AML-193 (cell line): Measurements from ENCODE around the gene ASCC3.
A peak's percentile ranks its signal among the peaks of the same experiment; 100 is the strongest.

Experiments used
- DNase-seq, 2 experiments: peaks; one replicate each; lab custom pipeline; 2025; lab: John Stamatoyannopoulos, UW

The ASCC3 gene

DNA sequence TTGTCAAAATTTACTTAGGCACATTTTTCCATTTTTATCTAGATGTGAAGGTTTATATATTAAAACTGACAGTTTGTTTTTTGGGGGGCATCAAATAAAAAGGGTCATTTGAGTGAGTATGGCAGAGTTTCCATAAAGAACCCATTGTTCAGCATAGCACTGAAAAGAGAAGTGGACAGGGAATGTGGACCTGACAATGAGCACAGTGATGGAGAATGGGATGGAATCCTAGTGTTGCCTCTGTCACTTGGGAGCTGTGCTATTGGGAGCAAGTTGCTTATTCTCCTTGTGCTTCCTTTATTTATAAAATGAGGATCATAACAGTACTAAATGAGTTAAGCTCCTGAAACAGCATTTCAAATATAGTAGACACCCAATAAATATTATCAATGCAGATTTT lies 285.7 kb downstream of the ASCC3 start:
- no peak for DNase-seq

GRCh38 chr6:100593522-100593921 lies 287.6 kb downstream of the ASCC3 start:
- DNase-seq = no peak

DNA sequence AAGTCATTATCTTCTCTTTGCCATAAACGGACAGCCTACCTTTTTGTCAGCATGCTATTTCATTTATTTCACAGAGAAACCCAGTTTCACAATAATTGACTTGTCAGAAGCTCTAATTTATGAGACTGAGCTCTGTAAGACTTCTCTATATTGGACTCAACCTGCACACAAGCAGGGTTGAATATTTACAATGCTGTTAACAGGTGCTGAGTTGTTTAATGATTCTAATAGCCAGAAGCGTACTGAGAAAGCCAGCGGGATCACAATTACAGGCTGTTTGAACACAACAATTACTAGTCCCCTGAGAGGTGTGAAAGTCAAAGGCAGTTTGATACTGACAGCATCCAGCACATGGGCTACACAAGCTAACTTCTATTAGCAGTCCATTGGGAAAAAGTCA lies 288.2 kb downstream of the ASCC3 start:
- no peak for DNase-seq

- no peak for DNase-seq
These were observed 303.7 kb downstream of the ASCC3 start for GRCh38 chr6:100577425-100577824.

DNA sequence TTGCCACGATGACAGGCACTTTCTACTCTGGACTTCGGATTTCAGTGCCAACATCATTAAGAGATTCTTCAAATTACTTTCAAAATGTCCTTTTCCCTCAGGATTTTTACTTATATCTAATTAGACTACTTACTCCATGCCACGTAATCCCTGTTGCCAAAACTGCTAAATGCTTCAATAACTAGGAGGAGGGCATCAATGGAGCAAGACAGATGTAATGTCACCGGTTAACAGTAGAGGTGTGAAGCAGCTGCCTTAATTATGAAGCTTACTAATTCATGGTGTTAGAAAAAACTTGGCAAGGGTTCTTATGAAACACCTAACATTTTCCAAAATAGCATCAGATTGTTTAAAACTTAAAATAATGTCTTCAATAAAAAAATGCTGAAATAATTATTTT lies 305.2 kb downstream of the ASCC3 start:
- DNase-seq = no peak

GRCh38 chr6:100574836-100575235 lies 306.3 kb downstream of the ASCC3 start:
- no peak for DNase-seq

DNA sequence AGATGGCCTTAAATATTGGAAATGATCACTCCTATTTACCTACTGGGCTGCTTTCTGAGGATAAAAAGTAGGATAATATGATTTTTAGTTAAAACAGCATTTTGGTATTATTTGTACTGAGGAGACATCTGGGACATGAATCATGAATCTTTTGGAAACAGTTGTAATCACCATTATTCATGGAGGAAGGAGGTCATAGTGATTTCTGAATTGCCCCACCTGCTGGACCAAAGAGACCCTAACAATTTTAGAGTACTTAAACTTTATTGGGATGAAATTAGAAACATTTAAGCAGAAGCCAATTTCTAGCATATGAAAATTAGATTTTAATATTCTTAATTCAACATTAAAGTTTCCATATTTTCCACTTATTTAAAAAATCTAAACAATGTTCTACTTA lies 308.0 kb downstream of the ASCC3 start:
- DNase-seq = peak; percentile 24 to 38

DNA sequence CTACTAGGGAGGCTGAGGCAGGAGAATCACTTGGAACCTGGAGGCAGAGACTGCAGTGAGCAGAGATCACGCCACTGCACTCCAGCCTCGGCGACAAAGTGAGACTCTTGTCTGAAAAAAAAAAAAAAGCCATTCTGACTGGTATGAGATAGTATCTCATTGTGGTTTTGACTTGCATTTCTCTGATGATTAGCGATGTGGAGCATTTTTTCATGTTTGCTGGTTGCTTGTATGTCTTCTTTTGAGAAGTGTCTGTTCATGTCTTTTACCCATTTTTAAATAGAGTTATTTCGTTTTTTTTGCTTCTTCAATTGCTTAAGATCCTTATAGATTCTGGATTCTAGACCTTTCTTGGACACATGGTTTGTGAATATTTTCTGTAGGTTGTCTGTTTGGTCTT lies 312.9 kb downstream of the ASCC3 start:
- DNase-seq = no peak

GRCh38 chr6:100566563-100566962 lies 314.6 kb downstream of the ASCC3 start:
- DNase-seq = no peak

DNA sequence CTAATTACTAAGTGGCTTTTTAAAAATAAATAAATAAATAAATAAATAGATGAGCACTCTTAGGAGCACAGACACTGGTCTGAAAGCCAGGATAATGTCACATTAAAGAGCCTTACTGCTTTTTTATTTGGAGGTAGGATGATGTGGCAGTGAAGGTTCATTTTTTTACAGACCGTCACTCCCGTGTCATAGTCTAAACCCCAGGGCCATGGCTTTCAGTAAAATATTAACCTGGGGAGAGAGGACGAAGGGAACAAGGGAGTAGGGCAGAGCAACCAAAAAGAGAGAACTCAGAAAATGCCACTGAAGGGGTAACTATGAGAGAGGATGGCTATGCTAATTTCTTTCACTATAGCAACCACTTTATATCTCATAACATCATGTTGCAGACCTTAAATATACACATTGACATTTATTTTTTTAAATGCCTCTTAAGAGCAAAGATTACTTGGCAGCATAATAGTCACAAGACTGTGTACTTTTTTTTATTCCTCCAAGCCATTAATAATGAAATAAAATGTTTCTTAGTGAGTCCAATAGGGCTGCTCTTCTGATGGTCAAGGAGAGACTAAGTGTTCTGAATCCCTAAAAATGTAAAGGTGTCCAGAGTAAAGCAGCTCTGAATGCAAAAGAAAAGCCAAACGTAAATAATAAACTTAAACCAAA lies 315.6 kb downstream of the ASCC3 start:
- DNase-seq = no peak

DNA sequence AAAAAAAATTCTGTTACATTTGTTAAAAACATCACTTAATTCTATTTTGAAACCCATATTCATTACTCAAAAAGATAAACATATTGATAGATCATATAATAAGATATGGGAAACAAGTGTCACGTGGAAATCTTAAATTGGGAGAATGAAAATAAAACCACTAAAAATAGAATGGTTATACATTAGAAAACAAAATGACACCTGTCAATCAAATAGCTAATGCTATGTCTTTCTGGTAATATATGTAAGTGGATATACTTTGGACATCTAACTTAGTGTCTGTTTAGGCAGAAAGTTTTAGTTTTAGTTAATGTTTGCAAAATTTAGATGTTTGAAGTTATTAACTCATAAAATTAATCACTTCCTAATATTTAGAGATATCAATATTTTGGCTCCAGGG lies 321.3 kb downstream of the ASCC3 start:
- DNase-seq = no peak

- no peak for DNase-seq
These were observed 326.9 kb downstream of the ASCC3 start for GRCh38 chr6:100554228-100554627.

DNA sequence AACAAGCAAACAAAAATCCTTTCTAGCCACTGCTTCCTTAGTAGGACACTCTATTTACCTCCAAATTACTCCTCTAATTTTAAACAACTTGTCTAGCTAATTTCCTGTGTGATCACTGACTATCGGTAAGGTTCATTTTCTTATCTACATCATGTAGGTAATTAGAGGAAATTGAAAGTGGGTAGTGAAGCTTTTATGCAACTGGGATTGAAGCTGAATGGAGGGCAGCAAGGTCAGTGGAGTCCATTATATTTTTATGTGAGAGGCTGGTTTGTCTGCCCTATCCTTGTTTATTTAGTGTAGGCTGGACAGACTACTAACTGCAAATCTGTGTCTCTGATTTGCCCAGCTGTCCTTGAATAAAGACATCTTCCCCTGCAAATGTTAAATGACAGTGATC lies 327.9 kb downstream of the ASCC3 start:
- DNase-seq = no peak

DNA sequence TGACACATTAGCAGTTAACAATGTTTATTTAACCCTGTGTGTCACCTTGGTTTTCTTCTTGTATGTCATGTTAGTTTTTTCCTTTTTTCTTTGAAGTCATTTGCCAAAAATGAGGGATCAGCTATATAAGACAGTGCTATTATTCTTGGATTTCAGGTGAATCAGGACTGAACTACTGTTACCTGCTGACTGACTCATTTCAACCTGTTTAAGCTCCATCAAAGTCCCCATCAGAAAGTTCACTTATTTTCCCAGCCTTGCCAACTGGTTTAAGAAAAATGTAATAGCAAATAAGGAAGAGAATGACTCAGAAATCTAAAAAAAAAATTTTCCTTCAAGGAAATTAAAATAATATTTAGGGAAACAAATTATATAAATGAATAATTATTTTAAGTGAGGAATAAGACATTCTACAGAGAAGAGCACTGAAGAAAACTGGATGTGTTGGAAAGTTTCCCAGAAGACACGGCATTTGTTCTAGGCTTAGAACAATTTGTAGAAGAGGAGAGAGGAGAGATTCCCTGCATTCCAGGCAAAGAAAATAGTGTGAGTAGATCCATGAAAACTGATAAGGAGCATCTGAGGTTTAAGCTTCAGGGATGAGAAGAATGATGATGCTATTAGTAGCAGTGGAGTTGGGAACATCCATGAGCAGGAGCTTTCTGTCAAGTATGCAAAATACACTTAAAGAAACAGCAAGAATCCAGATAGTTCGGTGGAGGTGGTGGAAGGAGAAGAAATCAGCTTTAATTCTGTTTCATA lies 331.5 kb downstream of the ASCC3 start:
- no peak for DNase-seq

DNA sequence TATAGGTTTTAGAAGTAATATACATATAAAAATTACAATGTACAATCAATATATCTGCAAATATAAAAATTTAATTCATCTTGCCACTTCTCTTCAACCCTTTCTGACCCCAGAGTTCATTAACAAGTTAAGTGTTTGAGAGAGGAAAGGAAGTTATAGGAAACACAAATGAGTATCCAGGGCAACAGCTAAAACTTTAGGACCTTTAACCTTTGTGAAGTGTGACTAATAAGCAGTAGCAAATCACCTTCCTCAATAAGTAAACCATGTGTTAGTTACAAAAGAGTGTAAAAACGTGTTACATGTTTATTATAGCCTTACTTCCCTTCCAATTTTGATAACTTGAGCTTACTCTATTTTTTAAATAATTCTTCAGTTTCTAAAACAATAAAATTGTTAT lies 343.0 kb downstream of the ASCC3 start:
- DNase-seq = no peak

- no peak for DNase-seq
These were observed 362.5 kb downstream of the ASCC3 start for GRCh38 chr6:100518588-100518987.

GRCh38 chr6:100517633-100518032 lies 363.5 kb downstream of the ASCC3 start:
- no peak for DNase-seq

DNA sequence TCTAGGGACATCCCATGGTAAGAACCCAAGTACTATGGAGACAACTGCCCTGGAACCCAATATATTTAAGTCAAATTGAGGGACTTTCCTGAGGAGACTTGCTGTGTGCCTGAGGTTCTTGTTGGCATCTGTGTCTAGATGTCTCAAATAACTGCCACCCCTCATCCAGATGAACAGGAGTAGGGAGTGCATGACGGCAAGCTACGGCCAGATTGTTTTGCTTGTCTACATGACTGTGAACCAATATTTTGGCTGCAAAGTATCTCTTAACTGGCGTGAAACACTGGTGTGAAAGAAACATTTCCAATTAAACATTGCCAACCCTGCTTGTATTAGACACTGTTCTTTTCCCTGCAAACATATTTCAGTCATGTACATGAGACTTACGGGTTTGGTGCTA lies 364.0 kb downstream of the ASCC3 start:
- DNase-seq = no peak

GRCh38 chr6:100514660-100515059 lies 366.5 kb downstream of the ASCC3 start:
- no peak for DNase-seq

- no peak for DNase-seq
These were observed 368.8 kb downstream of the ASCC3 start for GRCh38 chr6:100512203-100512862.

DNA sequence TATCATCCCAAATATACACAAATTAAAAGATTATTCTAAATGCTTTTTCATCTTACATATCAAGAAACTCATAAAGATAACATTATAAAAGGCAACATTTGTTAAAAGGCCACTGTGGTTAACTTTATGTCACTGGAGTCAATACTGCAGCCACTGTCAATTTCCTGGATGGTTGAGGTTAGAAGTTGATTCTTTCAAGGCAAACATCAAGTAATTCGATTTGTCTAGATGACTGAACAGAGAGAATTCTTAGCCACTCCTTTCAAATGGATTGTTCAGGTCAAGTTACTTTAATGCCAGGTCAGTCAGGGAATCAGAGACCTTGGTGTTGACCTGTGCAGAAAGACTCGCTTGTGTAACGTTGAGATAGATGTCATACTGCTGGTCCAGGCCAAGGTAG lies 372.0 kb downstream of the ASCC3 start:
- no peak for DNase-seq

DNA sequence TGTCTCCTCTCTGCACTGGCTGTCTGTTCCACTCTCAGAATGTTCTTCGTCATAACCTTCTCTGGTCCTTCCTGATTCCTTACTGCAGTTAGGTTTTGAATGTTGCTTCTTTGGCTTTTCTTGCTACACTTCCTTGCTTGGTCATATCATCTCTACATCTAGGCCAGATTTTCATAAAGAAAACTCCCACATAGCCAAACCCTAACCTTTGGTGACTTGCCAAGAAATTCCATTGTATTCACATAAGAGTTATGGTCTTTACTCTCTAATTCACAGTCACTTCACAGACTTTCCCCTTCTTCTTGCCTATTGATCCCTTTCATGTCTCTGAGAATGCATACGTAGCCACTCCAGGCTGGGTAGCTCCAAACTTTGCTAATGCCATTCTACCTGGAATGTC lies 374.5 kb downstream of the ASCC3 start:
- DNase-seq = no peak
